ENCODE measurements around the gene SPX.

DNA sequence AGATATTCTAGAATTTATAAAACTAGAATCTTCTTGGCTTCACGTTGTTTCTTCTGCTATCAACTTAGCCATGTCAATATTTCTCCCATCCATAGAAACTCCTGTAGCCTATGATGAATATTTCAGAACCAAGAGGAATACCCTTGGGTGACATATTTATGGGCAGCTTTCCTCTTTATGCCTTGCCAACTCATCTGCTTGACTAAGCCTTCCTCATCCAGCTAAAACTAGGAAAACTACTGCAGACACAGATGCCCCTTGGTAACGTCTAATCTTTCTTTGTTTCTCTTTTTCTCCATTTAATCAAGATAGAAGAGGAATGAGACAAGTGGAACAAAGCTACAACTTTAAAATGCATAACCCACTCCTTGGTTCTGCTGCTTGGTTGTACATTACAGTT, 18.2 kb upstream of the SPX start:
- TF ChIP-seq EZH2 (IDR thresholded peaks at IDR 0.05; ENCODE audit: low read depth): no peak
- TF ChIP-seq, protein P1, sequence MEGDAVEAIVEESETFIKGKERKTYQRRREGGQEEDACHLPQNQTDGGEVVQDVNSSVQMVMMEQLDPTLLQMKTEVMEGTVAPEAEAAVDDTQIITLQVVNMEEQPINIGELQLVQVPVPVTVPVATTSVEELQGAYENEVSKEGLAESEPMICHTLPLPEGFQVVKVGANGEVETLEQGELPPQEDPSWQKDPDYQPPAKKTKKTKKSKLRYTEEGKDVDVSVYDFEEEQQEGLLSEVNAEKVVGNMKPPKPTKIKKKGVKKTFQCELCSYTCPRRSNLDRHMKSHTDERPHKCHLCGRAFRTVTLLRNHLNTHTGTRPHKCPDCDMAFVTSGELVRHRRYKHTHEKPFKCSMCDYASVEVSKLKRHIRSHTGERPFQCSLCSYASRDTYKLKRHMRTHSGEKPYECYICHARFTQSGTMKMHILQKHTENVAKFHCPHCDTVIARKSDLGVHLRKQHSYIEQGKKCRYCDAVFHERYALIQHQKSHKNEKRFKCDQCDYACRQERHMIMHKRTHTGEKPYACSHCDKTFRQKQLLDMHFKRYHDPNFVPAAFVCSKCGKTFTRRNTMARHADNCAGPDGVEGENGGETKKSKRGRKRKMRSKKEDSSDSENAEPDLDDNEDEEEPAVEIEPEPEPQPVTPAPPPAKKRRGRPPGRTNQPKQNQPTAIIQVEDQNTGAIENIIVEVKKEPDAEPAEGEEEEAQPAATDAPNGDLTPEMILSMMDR (conservative IDR thresholded peaks at IDR 0.05): no peak

Measured in PC-9 (cell line).